ENCODE results near the gene ITGA3.

DNA sequence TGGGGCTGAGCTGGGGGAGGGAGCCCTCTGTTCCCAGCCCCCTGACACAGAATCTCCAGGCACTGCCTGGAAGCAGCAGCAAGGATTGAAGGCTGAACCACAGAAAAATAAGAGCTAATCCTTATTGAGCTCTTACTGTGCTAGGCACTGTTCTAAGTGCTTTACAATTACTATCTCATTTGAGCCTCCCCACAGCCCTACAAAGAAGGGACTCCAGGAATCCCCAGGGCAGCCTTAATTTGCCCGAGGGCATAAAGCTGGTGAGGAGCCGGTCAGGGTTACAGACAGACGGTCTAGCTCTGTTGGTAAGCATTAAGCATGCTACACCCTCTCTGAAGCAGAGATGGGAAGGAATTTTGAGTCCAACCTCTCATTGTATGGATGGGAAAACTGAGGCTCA lies 67.0 kb downstream of the ITGA3 start:
- TF ChIP-seq, protein P1, sequence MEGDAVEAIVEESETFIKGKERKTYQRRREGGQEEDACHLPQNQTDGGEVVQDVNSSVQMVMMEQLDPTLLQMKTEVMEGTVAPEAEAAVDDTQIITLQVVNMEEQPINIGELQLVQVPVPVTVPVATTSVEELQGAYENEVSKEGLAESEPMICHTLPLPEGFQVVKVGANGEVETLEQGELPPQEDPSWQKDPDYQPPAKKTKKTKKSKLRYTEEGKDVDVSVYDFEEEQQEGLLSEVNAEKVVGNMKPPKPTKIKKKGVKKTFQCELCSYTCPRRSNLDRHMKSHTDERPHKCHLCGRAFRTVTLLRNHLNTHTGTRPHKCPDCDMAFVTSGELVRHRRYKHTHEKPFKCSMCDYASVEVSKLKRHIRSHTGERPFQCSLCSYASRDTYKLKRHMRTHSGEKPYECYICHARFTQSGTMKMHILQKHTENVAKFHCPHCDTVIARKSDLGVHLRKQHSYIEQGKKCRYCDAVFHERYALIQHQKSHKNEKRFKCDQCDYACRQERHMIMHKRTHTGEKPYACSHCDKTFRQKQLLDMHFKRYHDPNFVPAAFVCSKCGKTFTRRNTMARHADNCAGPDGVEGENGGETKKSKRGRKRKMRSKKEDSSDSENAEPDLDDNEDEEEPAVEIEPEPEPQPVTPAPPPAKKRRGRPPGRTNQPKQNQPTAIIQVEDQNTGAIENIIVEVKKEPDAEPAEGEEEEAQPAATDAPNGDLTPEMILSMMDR (IDR thresholded peaks at IDR 0.05; ENCODE audit: low read length) = no peak
- TF ChIP-seq EZH2 (IDR thresholded peaks at IDR 0.05; ENCODE audit: borderline replicate concordance, low read length) = no peak
